ENCODE measurements around the gene GINS3. TPM values are rescaled to one million over a fixed set of nuclear protein-coding genes. Genes with fewer than 3 reads are reported as not detected.

Gene GINS3
- total RNA-seq, 3 donors from 2014 or later (not counting 1 experiment from before 2014, with no cell fraction given): 1.4 to 3.5 (median 2.2) TPM

DNA sequence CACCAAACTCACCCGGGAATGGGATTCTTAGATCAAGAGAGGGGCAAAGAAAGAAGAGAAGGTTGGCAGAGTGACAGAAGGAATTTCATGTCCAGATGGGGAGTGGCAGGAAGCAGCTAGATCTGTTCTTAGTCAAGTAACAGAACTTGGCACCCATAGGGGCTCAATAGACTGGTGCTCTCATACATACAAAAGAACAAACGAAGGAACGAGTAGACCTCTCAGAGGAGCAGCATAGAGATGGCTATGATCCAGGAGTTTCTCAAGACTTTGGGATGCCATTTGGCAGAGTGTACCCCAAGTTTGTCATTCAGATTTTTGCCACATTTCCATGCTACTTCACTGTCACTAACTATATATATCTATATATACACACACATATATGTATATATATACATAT is 47.9 kb downstream of the GINS3 start:
- H3K9me3 ChIP-seq (ENCODE audit: control insufficient read depth, insufficient read depth, low read length): no peaks in the 10 kb centered on the region
- no peaks in the 10 kb centered on the region for H3K27me3 ChIP-seq (ENCODE audit: control insufficient read depth, insufficient read depth, low read length)
- no peaks in the 10 kb centered on the region for H3K36me3 Mint-ChIP-seq
- TF ChIP-seq, protein P1, sequence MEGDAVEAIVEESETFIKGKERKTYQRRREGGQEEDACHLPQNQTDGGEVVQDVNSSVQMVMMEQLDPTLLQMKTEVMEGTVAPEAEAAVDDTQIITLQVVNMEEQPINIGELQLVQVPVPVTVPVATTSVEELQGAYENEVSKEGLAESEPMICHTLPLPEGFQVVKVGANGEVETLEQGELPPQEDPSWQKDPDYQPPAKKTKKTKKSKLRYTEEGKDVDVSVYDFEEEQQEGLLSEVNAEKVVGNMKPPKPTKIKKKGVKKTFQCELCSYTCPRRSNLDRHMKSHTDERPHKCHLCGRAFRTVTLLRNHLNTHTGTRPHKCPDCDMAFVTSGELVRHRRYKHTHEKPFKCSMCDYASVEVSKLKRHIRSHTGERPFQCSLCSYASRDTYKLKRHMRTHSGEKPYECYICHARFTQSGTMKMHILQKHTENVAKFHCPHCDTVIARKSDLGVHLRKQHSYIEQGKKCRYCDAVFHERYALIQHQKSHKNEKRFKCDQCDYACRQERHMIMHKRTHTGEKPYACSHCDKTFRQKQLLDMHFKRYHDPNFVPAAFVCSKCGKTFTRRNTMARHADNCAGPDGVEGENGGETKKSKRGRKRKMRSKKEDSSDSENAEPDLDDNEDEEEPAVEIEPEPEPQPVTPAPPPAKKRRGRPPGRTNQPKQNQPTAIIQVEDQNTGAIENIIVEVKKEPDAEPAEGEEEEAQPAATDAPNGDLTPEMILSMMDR (IDR thresholded peaks at IDR 0.05): no peak
- DNase-seq (no peak), ATAC-seq (no peak)
- H3K4me3 Mint-ChIP-seq: no peak overlapping the region
- H3K36me3 ChIP-seq (ENCODE audit: control insufficient read depth, insufficient read depth, low read length): no peaks in the 10 kb centered on the region
- intact Hi-C loops (cut with micrococcal nuclease): no loop called here
- H3K4me3 ChIP-seq (ENCODE audit: low read length): no peak overlapping the region
- H3K4me1 Mint-ChIP-seq: peaks cover 0 to 5% of the 10 kb centered on the region in 2 donors
- H3K4me1 ChIP-seq (ENCODE audit: control insufficient read depth, insufficient read depth, low read length): no peaks in the 10 kb centered on the region
- peaks cover 0 to 10% of the 10 kb centered on the region in 2 donors for H3K27me3 Mint-ChIP-seq (ENCODE audit: low read depth in 2 of 2)
- H3K27ac Mint-ChIP-seq: no peak overlapping the region
- H3K27ac ChIP-seq (ENCODE audit: low read length): no peak overlapping the region
- 94% methylated on average over 2 of the region's 3 CpGs for WGBS (ENCODE audit: insufficient coverage)
- H3K9me3 Mint-ChIP-seq: peaks cover 0 to 2% of the 10 kb centered on the region in 2 donors

DNA sequence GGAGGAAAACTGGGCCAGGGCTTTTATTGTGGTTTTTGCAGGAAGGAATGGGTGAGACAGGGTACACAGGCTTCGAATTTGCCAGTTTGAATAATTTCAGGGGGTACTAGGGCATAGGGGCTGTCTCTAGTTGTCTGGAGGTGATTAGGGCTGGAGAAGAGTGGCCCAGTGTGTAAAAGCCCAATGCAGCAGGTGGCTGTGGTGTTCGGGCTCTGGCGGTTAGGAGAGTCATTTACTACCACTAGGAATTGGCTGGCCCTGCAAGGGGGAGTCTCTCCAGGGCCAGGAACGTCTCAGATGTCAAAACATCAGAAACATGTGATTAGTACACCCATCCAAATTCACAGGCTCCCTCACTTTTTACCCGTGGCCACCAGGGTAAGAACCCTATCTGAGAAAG is 50.3 kb downstream of the GINS3 start:
- Mint-ChIP-seq H3K4me1 (peaks cover 0 to 5% of the 10 kb centered on the region in 2 donors), H3K27ac (no peak overlapping the region), H3K36me3 (no peaks in the 10 kb centered on the region), H3K9me3 (no peaks in the 10 kb centered on the region), H3K4me3 (no peak overlapping the region), H3K27me3 (ENCODE audit: low read depth in 2 of 2) (peaks cover 0 to 10% of the 10 kb centered on the region in 2 donors)
- DNase-seq (no peak), ATAC-seq (no peak)
- Histone ChIP-seq H3K4me1 (ENCODE audit: control insufficient read depth, insufficient read depth, low read length) (no peaks in the 10 kb centered on the region), H3K36me3 (ENCODE audit: control insufficient read depth, insufficient read depth, low read length) (no peaks in the 10 kb centered on the region), H3K9me3 (ENCODE audit: control insufficient read depth, insufficient read depth, low read length) (no peaks in the 10 kb centered on the region), H3K27me3 (ENCODE audit: control insufficient read depth, insufficient read depth, low read length) (no peaks in the 10 kb centered on the region), H3K4me3 (ENCODE audit: low read length) (no peak overlapping the region), H3K27ac (ENCODE audit: low read length) (no peak overlapping the region)
- 55% methylated on average over 5 of the region's 5 CpGs for WGBS (ENCODE audit: insufficient coverage)
- intact Hi-C loops (cut with micrococcal nuclease): no loop called here
- TF ChIP-seq, protein P1 (IDR thresholded peaks at IDR 0.05): no peak

DNA sequence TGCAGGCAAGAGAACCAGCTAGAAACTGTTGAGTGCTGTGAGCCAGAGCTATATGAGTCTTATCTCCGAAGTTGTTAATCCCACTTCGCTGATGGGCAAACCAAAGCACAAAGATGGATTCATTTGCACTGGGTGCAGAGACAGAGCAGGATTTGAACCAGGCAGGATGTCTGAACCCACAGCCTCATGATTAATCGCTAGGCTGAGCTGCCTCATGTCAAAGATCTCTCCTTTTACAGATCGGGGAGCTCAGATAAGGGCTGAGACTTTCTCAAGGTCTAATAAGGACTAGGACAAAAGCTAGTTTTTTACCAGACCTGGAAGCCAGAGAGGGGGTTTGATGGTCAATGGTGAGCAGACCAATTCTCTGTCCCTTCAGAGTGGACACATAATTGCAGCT is 51.5 kb downstream of the GINS3 start:
- Mint-ChIP-seq H3K4me1 (peaks cover 0 to 5% of the 10 kb centered on the region in 2 donors), H3K4me3 (no peak overlapping the region), H3K27ac (no peak overlapping the region), H3K27me3 (ENCODE audit: low read depth in 2 of 2) (peaks cover 0 to 10% of the 10 kb centered on the region in 2 donors), H3K9me3 (no peaks in the 10 kb centered on the region), H3K36me3 (no peaks in the 10 kb centered on the region)
- TF ChIP-seq, protein P1 (IDR thresholded peaks at IDR 0.05): no peak
- DNase-seq (no peak), ATAC-seq (no peak)
- no peaks in the 10 kb centered on the region for H3K27me3 ChIP-seq (ENCODE audit: control insufficient read depth, insufficient read depth, low read length)
- H3K36me3 ChIP-seq (ENCODE audit: control insufficient read depth, insufficient read depth, low read length): no peaks in the 10 kb centered on the region
- no peaks in the 10 kb centered on the region for H3K9me3 ChIP-seq (ENCODE audit: control insufficient read depth, insufficient read depth, low read length)
- intact Hi-C loops (cut with micrococcal nuclease): no loop called here
- H3K4me1 ChIP-seq (ENCODE audit: control insufficient read depth, insufficient read depth, low read length): no peaks in the 10 kb centered on the region
- no peak overlapping the region for H3K4me3 ChIP-seq (ENCODE audit: low read length)
- 84% methylated on average over 4 of the region's 4 CpGs for WGBS (ENCODE audit: insufficient coverage)
- no peak overlapping the region for H3K27ac ChIP-seq (ENCODE audit: low read length)

DNA sequence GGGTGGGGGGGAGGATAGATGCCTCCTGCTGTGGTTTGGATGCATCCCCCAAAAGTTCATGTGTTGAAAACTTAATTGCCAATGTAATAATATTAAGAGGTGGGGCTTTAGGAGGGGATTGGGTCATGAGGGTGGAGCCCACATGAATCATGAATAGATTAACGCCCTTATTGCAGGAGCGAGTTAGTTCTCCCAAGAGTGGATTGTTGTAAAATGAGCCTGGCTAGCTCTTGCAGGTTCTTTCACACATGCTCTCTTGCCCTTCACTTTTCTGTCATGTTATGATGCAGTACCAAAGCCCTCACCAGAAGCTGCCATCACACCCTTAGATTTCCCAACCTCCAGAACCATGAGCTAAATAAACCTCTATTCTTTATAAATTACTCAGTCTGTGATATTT is 52.0 kb downstream of the GINS3 start:
- Mint-ChIP-seq H3K4me1 (peaks cover 1 to 5% of the 10 kb centered on the region in 2 donors), H3K27ac (no peak overlapping the region)
- WGBS (ENCODE audit: insufficient coverage): 80% methylated on average over 2 of the region's 2 CpGs

More for the DNA sequence above, 52.0 kb downstream of the GINS3 start:
- H3K36me3 ChIP-seq (ENCODE audit: control insufficient read depth, insufficient read depth, low read length): no peaks in the 10 kb centered on the region
- Mint-ChIP-seq H3K4me3 (no peak overlapping the region), H3K36me3 (no peaks in the 10 kb centered on the region), H3K27me3 (ENCODE audit: low read depth in 2 of 2) (peaks cover 0 to 10% of the 10 kb centered on the region in 2 donors), H3K9me3 (no peaks in the 10 kb centered on the region)
- intact Hi-C loops (cut with micrococcal nuclease): no loop called here
- no peaks in the 10 kb centered on the region for H3K4me1 ChIP-seq (ENCODE audit: control insufficient read depth, insufficient read depth, low read length)
- DNase-seq: no peak
- no peak for ATAC-seq
- H3K9me3 ChIP-seq (ENCODE audit: control insufficient read depth, insufficient read depth, low read length): no peaks in the 10 kb centered on the region
- no peaks in the 10 kb centered on the region for H3K27me3 ChIP-seq (ENCODE audit: control insufficient read depth, insufficient read depth, low read length)
- TF ChIP-seq, protein P1 (IDR thresholded peaks at IDR 0.05): no peak
- no peak overlapping the region for H3K27ac ChIP-seq (ENCODE audit: low read length)
- H3K4me3 ChIP-seq (ENCODE audit: low read length): no peak overlapping the region
